Nucleus accumbens (tissue), 56 donors: ENCODE results near the gene TPSD1.
"Not testable (repeated sequence)": the region's sequence is repeated elsewhere in the genome, so short reads cannot be mapped to it uniquely, and the experiment has no call there.

ENCODE experiments used
- DNase-seq, 56 donors: peaks; one replicate each; lab custom pipeline; 2025; lab: John Stamatoyannopoulos, UW

Gene TPSD1

DNA sequence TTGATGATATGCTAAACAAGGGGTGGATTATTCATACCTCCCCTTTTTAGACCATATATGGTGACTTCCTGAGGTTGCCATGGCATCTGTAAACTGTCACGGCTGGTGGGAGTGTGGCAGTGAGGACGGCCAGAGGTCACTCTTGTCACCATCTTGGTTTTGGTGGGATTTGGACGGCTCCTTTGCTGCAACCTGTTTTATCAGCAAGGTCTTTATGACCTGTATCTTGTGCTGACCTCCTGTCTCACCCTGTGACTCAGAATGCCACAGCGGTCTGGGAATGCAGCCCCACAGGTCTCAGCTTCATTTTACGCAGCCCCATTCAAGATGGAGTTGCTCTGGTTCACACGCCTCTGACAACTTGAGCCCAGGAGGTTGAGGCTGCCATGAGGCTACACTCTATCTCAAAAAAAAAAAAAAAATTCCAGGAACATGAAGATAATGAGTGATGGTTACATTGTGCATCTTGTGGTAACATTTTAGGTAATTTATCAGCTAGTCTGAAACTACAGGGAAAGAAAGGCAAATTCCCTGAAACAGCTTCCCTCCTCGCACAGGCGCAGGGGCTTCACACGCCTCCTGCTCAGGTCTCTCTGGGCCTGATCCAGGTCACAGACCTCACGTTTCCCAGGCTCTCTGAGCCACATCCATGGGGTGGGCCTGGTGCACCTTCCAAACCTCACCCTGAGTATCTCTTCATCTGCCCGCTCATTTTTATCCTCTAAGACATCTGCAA, 38.2 kb downstream of the TPSD1 start:
- no peak for DNase-seq

DNA sequence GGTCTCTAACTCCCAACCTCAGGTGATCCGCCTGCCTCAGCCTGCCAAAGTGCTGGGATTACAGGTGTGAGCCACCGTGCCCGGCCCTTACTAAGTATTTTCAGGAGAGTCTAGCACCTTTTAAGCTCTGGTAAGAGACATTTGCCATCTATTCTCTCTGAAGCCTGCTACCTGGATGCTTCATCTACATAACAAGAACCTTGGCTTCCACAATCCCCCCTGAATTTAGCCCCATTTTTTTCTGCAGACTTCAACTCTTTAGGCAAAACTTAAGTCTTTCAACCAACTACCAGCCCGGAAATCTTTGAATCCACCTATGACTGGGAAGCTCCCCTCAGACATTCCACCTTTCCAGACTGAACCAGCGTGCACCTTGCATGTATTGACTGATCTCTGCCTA, 39.6 kb downstream of the TPSD1 start:
- no peak for DNase-seq

DNA sequence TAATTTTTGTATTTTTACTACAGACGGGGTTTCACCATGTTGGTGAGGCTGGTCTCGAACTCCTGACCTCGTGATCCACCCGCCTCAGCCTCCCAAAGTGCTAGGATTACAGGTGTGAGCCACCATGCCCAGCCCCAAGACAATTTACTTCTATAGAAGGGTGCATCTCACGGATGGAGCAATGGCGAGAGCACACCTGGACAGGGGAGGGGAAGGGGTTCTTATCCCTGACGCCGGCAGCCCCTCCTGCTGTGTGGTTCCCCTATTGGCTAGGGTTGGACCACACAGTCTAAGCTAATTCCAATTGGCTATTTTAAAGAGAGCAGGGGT, 40.8 kb downstream of the TPSD1 start:
- DNase-seq: not testable (repeated sequence)

DNA sequence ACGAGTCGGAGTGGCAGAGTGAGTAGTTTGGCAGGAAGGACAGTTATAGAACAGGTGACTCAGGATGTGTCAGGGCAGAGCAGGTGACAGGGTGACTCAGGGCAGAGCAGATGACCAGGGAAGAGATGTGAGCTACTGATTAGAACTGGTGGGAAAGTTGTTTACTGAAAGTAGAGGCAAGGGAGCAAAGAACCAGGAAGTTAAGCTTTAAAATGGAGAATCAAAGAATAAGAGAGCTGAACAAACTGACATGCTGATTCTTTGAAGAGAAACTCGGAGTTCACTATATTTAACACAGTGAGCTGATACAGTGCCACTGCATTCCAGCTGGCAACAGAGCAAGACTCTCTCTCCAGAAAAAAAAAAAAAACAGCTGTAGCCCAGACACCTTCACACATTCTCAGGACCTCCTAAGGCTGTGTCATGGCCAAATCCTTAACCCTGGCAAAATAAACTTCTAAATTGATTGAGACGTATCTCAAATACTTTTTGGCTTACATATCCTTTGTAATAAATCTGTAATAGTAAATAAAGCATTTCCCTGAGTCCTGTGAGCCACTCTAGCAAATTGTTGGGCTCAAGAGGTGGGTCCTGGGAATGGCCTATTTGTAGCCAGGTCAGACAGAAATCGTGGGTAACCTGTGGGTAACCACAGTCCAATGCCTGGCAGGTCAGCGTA, 41.3 kb downstream of the TPSD1 start:
- DNase-seq: no peak

DNA sequence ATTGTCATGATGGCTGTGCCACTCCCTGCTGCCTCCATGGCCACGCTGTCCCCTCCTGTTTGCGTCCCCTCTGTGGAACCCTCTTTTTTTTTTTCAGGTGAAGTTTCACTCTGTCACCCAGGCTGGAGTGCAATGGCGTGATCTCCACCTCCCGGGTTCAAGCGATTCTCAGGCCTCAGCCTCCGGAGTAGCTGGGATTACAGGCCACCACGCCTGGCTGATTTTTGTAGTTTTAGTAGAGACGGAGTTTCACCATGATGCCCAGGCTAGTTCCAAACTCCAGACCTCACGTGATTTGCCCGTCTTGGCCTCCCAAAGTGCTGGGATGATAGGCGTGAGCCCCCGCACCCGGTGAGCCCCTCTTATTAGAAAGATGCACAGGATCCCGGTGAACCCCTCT, 42.5 kb downstream of the TPSD1 start:
- DNase-seq: no peak

DNA sequence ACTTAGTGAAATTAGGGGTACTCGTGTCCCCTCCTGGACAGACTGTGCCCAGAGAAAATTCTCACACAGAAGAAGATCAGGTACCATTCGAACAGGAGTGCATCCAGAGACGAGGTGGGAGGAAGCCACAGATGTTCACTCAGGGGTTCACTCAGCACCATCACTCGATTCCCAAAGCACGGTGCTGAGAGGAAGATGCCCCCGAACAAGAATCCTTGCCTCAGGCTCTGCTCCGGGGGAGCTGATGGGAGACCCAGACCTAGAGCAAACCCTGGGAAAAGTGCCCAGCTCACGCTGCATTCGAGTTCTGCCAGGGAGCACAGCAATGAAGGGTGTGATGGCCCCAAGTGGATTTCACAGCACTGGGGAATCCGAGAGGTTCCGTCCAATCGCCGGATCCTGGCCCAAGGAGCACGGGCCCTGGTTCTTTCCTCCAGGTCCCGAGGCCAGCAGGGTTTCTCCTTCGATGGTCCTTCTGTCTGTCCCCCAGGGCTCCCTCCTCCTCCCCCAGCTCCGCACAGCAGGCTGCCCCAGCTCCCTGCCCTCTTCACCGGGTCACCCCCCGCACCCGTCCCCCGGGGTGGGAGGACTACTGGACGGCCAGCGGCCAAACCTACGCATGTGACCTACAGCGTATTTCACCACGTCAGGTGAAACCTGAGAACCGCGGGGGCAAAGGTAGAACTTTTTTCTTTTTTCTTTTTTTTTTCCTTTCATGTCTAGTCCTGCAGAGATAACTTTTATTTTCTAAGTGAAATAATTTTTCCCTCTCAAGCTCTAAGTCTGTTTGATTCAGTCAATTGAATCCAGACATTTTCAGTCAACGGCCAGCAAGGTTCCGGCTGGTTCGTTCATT, 43.4 kb downstream of the TPSD1 start:
- DNase-seq: no peak

DNA sequence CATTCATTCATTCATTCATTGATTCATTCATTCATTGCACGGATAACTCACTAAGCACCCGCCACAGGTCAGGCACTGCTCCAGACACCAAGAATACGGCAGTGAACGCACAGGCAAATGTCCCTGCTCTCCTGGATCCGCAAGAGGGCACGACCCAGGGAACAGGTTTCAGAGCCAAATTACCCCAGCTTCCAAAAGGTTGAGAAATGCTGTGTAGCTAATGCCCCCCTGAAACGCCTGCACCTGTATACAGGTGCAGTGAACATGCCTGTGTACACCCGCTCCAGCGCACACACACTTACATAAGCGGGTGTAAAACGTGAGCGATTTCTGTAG, 44.0 kb downstream of the TPSD1 start:
- no peak for DNase-seq

DNA sequence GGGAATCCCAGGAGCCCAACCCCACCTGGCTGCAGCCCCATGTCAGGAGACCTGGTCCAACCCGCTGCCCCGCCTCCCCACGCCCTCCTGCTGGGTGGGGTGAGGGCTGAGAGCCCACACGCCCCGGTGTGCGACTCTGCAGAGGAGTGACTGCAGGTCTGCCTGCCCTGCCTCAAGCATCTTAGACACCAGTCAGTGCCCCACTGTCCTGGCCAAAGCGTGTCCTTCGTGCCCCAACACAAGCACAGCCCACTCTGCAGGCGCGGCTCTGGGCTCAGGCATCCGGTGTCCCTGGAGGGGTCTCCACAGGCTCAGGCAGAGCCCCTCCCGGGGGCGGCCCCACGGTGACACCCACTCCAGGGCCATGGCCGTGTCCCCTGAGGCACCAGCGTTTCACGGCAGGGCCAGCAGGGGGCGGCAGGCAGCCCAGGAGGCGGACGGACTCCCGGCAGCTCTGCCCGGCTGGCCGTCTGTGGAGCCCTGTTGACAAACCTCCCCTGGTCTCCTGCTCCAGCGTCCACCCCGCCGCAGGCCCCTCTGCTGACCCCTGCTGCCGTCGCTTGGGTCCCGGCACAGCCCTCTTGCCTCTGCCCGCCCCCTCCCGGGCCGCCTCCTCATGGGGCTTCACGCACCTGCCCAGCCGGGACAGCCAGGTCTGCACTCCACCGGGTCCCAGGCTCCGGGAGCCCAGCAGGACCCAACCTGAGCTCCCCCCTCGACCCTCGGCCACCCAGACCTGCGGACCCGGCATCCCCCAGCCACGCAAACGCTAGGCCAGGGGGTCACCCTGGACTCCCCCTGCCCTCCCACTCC, 45.0 kb downstream of the TPSD1 start:
- peak in 31 of 56 donors; percentile 1 to 76 (median 21) for DNase-seq

DNA sequence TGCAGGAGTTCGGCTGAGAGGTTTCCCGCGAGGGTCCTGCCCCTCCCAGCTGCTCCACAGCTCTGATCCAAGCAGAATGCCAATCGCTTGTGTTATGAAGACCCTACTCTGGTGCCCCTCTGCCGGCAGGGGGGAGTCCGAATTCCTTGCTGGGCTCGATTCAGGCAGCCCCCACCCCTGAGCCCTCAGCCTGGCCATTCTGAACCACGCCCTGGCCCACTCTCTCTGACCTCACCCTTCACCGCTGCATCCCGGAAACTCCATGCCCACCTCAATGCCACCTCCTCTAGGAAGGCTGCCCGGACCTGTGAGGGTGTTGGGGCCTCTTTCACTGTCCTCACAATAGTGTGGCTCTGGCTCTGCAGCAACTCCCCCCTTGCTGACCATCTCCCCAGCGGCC, 45.7 kb downstream of the TPSD1 start:
- DNase-seq: no peak

DNA sequence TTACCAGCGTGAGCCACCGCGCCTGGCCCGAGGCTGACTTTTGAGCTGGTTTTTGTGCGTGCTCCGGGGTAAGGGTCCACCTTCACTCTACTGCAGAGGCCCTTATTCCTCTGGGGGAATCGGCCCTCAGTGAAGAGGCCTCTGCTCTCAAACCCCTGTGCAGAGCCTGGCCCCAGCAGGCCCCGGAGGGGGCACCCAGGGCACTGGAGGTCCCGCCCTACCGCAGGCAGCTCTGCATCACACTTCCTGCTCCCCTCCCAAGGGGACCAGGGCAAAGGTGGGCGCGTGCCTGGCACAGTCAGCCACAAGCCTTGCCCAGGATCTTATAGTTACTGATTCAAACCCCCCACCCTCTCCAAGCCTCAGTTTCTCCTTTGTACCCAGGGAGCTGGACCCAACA, 50.0 kb downstream of the TPSD1 start:
- DNase-seq: no peak

DNA sequence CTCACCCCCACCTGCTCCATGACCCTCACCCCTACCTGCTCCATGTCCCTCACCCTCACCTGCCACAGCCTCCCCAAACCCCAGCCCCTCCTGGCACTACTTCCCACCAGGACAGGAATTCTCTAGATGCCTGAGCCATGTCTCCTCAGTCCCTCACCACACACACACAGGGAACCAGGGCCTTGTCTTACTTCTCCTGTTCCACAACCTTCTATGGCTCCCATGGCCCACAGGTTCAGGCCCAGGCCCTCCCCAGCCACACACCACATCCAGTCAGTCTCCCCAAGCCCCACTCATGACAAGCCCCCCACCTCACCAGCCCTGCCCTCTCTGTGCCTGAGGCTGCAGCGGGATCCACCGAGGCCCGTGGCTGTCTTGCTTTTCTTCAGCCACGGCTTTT, 50.5 kb downstream of the TPSD1 start:
- DNase-seq: no peak

DNA sequence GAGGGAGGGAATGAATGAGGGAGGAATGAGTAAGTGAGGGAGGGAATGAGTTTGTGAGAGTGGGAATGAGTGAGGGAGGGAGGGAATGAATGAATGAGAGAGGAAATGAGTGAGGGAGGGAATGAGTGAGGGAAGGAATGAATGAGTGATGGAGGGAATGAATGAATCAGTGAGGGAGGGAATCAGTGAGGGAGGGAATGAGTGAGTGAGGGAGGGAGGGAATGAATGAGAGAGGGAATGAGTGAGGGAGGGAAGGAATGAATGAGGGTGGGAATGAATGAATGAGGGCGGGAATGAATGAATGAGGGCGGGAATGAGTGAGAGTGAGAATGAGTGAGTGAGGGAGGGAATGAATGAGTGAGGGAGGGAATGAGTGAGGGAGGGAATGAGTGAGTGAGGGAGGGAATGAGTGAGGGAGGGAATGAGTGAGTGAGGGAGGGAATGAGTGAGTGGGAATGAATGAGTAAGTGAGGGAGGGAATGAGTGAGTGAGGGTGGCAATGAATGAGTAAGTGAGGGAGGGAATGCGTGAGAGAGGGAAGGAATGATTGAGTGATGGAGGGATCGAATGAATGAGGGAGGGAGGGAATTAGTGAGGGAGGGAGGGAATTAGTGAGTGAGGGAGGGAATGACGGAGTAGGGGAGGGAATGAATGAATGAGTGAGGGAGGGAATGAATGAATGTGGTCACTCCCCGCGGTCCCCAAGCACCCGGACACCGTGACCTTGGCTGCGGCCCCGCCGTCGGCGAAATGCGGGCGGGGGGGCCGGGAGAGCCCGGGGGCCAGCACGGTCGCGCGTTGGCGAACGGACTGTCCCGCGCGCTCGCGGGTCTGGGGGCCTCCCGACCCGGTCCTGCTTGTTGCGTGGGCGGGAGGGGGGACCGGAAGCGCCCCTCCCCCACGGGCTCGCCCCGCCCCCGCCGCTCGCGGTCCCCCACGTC, 52.4 kb downstream of the TPSD1 start:
- no peak for DNase-seq
